ENCODE measurements around the gene NAALADL2. TPM values are rescaled to one million over a fixed set of nuclear protein-coding genes. Genes with fewer than 3 reads are reported as not detected.

Gene NAALADL2
- total and polyA plus RNA-seq, 9 of the 15 experiments (the other 6 are each of a cell fraction or from before 2014, with no cell fraction given): 0.29 to 1.1 (median 0.79) TPM; not detected in 1

DNA sequence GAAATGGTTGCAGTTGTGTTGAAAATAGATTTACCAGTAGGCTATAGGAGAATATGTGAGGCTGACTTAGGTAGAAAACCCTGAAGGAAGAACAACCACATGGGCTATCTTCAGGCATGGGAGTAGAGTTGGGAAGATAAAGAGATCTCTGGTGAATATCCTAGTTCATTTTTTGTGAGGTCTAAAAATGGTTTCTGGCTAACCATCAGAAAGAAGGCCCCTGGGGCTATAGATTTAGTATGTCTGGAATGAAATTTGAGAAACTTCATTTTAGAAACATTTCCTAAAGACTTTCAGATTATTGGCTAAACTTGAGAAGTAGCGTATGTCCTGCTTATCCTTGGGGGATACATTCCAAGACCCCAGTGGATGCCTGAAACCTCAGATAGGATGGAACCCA is 148.2 kb downstream of the NAALADL2 start:
- no peak for ATAC-seq
- Histone ChIP-seq H3K9ac (ENCODE audit: insufficient read depth in 1 of 2, low read depth in 2 of 2, low read length in 2 of 2) (no peak overlapping the region), H3K9me1 (ENCODE audit: control insufficient read depth, insufficient read depth, low read length) (no peaks in the 10 kb centered on the region), H3K27ac (ENCODE audit: extremely low read depth, low read depth, low read length) (no peak overlapping the region), H3K9me3 (replicated peaks; ENCODE audit: control insufficient read depth, insufficient read depth, low read depth, low read length) (no peaks in the 10 kb centered on the region; the same call in 1 of the 2 replicates), H2AFZ (ENCODE audit: low read depth, low read length) (no peak overlapping the region), H3K4me2 (ENCODE audit: insufficient read depth, low read length) (no peak overlapping the region), H3K4me1 (replicated peaks in 1 of 2; ENCODE audit: control insufficient read depth in 2 of 2, insufficient read depth in 2 of 2, low read length in 2 of 2) (no peaks in the 10 kb centered on the region), H3K79me2 (ENCODE audit: control insufficient read depth, insufficient read depth, low read length) (no peaks in the 10 kb centered on the region), H3K27me3 (ENCODE audit: control insufficient read depth in 2 of 2, insufficient read depth in 2 of 2, low read length in 2 of 2) (no peaks in the 10 kb centered on the region), H4K20me1 (replicated peaks; ENCODE audit: control insufficient read depth, insufficient read depth, low read length) (no peaks in the 10 kb centered on the region), H3K36me3 (ENCODE audit: control insufficient read depth, insufficient read depth, low read length) (no peaks in the 10 kb centered on the region), H3K4me3 (no peak overlapping the region)
- ChIA-PET CTCF (ENCODE audit: low intra/inter-chr PET ratio) (no interaction called here), POLR2A (no interaction called here)
- intact Hi-C loops (cut with micrococcal nuclease) (no loop called here), in situ Hi-C loops (cut with MboI) (no loop called here)
- no peak for DNase-seq (ENCODE audit: extremely low read depth in 1 of 4, low spot score in 3 of 4)
- 0% methylated on average over 1 of the region's 1 CpG for WGBS (ENCODE audit: insufficient coverage, low coverage, missing lambda C conversion rate)
- FAIRE-seq: no peak
- no TSS peak for BruUV-seq (replicated peaks)
- TF ChIP-seq CBX5 (IDR thresholded peaks at IDR 0.05; ENCODE audit: borderline replicate concordance, low read depth) (no peak), ZNF75A (CRISPR knock-in tag; IDR thresholded peaks at IDR 0.05) (no peak), ZNF184 (CRISPR knock-in tag; IDR thresholded peaks at IDR 0.05) (no peak), KLF13 (tag; IDR thresholded peaks at IDR 0.05; ENCODE audit: borderline replicate concordance, low read depth) (no peak), ZNF224 (CRISPR knock-in tag; IDR thresholded peaks at IDR 0.05) (no peak), WHSC1 (IDR thresholded peaks at IDR 0.05; ENCODE audit: low read length) (no peak), ZFP36 (IDR thresholded peaks at IDR 0.05; ENCODE audit: low read depth, low read length, partially characterized antibody) (no peak), CHD2 (IDR thresholded peaks at IDR 0.05; ENCODE audit: low read depth, low read length) (no peak)
- TF ChIP-seq, protein P1, sequence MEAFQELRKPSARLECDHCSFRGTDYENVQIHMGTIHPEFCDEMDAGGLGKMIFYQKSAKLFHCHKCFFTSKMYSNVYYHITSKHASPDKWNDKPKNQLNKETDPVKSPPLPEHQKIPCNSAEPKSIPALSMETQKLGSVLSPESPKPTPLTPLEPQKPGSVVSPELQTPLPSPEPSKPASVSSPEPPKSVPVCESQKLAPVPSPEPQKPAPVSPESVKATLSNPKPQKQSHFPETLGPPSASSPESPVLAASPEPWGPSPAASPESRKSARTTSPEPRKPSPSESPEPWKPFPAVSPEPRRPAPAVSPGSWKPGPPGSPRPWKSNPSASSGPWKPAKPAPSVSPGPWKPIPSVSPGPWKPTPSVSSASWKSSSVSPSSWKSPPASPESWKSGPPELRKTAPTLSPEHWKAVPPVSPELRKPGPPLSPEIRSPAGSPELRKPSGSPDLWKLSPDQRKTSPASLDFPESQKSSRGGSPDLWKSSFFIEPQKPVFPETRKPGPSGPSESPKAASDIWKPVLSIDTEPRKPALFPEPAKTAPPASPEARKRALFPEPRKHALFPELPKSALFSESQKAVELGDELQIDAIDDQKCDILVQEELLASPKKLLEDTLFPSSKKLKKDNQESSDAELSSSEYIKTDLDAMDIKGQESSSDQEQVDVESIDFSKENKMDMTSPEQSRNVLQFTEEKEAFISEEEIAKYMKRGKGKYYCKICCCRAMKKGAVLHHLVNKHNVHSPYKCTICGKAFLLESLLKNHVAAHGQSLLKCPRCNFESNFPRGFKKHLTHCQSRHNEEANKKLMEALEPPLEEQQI (IDR thresholded peaks at IDR 0.05): no peak
- TF ChIP-seq, protein P2, sequence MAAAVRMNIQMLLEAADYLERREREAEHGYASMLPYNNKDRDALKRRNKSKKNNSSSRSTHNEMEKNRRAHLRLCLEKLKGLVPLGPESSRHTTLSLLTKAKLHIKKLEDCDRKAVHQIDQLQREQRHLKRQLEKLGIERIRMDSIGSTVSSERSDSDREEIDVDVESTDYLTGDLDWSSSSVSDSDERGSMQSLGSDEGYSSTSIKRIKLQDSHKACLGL (CRISPR knock-in tag; IDR thresholded peaks at IDR 0.05; ENCODE audit: borderline replicate concordance, poor library complexity, severe bottlenecking): no peak
- TF ChIP-seq, protein P3, sequence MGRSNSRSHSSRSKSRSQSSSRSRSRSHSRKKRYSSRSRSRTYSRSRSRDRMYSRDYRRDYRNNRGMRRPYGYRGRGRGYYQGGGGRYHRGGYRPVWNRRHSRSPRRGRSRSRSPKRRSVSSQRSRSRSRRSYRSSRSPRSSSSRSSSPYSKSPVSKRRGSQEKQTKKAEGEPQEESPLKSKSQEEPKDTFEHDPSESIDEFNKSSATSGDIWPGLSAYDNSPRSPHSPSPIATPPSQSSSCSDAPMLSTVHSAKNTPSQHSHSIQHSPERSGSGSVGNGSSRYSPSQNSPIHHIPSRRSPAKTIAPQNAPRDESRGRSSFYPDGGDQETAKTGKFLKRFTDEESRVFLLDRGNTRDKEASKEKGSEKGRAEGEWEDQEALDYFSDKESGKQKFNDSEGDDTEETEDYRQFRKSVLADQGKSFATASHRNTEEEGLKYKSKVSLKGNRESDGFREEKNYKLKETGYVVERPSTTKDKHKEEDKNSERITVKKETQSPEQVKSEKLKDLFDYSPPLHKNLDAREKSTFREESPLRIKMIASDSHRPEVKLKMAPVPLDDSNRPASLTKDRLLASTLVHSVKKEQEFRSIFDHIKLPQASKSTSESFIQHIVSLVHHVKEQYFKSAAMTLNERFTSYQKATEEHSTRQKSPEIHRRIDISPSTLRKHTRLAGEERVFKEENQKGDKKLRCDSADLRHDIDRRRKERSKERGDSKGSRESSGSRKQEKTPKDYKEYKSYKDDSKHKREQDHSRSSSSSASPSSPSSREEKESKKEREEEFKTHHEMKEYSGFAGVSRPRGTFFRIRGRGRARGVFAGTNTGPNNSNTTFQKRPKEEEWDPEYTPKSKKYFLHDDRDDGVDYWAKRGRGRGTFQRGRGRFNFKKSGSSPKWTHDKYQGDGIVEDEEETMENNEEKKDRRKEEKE (IDR thresholded peaks at IDR 0.05; ENCODE audit: borderline replicate concordance in 1 of 2, control insufficient read depth in 1 of 2, low read depth in 2 of 2, low read length in 1 of 2): no peak
- TF ChIP-seq, protein P4, sequence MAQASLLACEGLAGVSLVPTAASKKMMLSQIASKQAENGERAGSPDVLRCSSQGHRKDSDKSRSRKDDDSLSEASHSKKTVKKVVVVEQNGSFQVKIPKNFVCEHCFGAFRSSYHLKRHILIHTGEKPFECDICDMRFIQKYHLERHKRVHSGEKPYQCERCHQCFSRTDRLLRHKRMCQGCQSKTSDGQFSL (CRISPR knock-in tag; IDR thresholded peaks at IDR 0.05): no peak
- TF ChIP-seq, protein P4 (tag; IDR thresholded peaks at IDR 0.05): no peak
- TF ChIP-seq, protein P5, sequence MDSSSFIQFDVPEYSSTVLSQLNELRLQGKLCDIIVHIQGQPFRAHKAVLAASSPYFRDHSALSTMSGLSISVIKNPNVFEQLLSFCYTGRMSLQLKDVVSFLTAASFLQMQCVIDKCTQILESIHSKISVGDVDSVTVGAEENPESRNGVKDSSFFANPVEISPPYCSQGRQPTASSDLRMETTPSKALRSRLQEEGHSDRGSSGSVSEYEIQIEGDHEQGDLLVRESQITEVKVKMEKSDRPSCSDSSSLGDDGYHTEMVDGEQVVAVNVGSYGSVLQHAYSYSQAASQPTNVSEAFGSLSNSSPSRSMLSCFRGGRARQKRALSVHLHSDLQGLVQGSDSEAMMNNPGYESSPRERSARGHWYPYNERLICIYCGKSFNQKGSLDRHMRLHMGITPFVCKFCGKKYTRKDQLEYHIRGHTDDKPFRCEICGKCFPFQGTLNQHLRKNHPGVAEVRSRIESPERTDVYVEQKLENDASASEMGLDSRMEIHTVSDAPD (CRISPR knock-in tag; IDR thresholded peaks at IDR 0.05): no peak
